ENCODE results near the gene TMEM132C.

- TF ChIP-seq PBX3 (IDR thresholded peaks at IDR 0.05), result no peak
- no peak for TF ChIP-seq FOSL2 (IDR thresholded peaks at IDR 0.05)
- TF ChIP-seq FOSL2 (CRISPR knock-in tag; IDR thresholded peaks at IDR 0.05), result no peak
- TF ChIP-seq RNF2 (IDR thresholded peaks at IDR 0.05; ENCODE audit: borderline replicate concordance, low read depth), result no peak
- no peak for TF ChIP-seq USF2 (IDR thresholded peaks at IDR 0.05)
- no peak for TF ChIP-seq CTCF (IDR thresholded peaks at IDR 0.05)
- no peak for TF ChIP-seq RFX5 (IDR thresholded peaks at IDR 0.05)
- no peak for TF ChIP-seq EP300 (IDR thresholded peaks at IDR 0.05)
- no peak for TF ChIP-seq CHD2 (IDR thresholded peaks at IDR 0.05; ENCODE audit: low read length, partially characterized antibody)
- TF ChIP-seq POLR2A (IDR thresholded peaks at IDR 0.05; ENCODE audit: low read length), result no peak
- TF ChIP-seq PHF8 (IDR thresholded peaks at IDR 0.05; ENCODE audit: borderline replicate concordance, low read depth), result no peak
- TF ChIP-seq ELK1 (IDR thresholded peaks at IDR 0.05; ENCODE audit: low read depth, low read length), result no peak
- TF ChIP-seq MAX (IDR thresholded peaks at IDR 0.05), result no peak
- TF ChIP-seq SMC3 (IDR thresholded peaks at IDR 0.05), result no peak
Measured at GRCh38 chr12:128573907-128574306, 306.9 kb downstream of the TMEM132C start.
